Measurements from ENCODE around the gene FAM180B.

The FAM180B gene

GRCh38 chr11:47571895-47572294 is 14.6 kb upstream of the FAM180B start:
- TF ChIP-seq FOXA1 (IDR thresholded peaks at IDR 0.05): no peak
- TF ChIP-seq FOXM1 (IDR thresholded peaks at IDR 0.05; ENCODE audit: borderline replicate concordance): no peak
- no peak for TF ChIP-seq ELF4 (IDR thresholded peaks at IDR 0.05)
- TF ChIP-seq TARDBP (IDR thresholded peaks at IDR 0.05): no peak
- TF ChIP-seq L3MBTL2 (conservative IDR thresholded peaks at IDR 0.05): no peak
- TF ChIP-seq NFRKB (IDR thresholded peaks at IDR 0.05): no peak
- no peak for TF ChIP-seq BHLHE40 (IDR thresholded peaks at IDR 0.05; ENCODE audit: borderline replicate concordance)
- TF ChIP-seq FOXK2 (IDR thresholded peaks at IDR 0.05): no peak
- TF ChIP-seq SP1 (IDR thresholded peaks at IDR 0.05): no peak
- no peak for TF ChIP-seq HDGF (IDR thresholded peaks at IDR 0.05; ENCODE audit: borderline replicate concordance)
- TF ChIP-seq ARNT (IDR thresholded peaks at IDR 0.05): no peak
- no peak for TF ChIP-seq LEF1 (IDR thresholded peaks at IDR 0.05; ENCODE audit: borderline replicate concordance)
- TF ChIP-seq PKNOX1 (IDR thresholded peaks at IDR 0.05): no peak
- TF ChIP-seq SUZ12 (IDR thresholded peaks at IDR 0.05): no peak
- TF ChIP-seq CTBP1 (IDR thresholded peaks at IDR 0.05; ENCODE audit: borderline replicate concordance): no peak
- TF ChIP-seq ZNF384 (IDR thresholded peaks at IDR 0.05): no peak
- ChIA-PET CTCF (no interaction called here), POLR2A (no interaction called here)
- DNase-seq (ENCODE audit: extremely low spot score): no peak

- no peak for DNase-seq (ENCODE audit: extremely low spot score)
- CTCF ChIA-PET: no interaction called here
- POLR2A ChIA-PET: no interaction called here
- TF ChIP-seq ELF4 (IDR thresholded peaks at IDR 0.05): no peak
- TF ChIP-seq CTBP1 (IDR thresholded peaks at IDR 0.05; ENCODE audit: borderline replicate concordance): no peak
- TF ChIP-seq PKNOX1 (IDR thresholded peaks at IDR 0.05): no peak
- no peak for TF ChIP-seq FOXK2 (IDR thresholded peaks at IDR 0.05)
- TF ChIP-seq L3MBTL2 (conservative IDR thresholded peaks at IDR 0.05): no peak
- TF ChIP-seq BHLHE40 (IDR thresholded peaks at IDR 0.05; ENCODE audit: borderline replicate concordance): no peak
Measured at GRCh38 chr11:47572715-47573255, 13.7 kb upstream of the FAM180B start.

- DNase-seq (ENCODE audit: extremely low spot score): no peak
- POLR2A ChIA-PET: interaction anchor here (1.2 kb wide), 1 partner anchor 8 kb away, joined by 8 read pairs; the partner anchor contains the start of gene PTPMT1
- CTCF ChIA-PET: no interaction called here
- no peak for TF ChIP-seq ELF4 (IDR thresholded peaks at IDR 0.05)
- no peak for TF ChIP-seq TARDBP (IDR thresholded peaks at IDR 0.05)
- no peak for TF ChIP-seq ZNF384 (IDR thresholded peaks at IDR 0.05)
- no peak for TF ChIP-seq FOXA1 (IDR thresholded peaks at IDR 0.05)
- TF ChIP-seq L3MBTL2 (conservative IDR thresholded peaks at IDR 0.05): no peak
Measured at GRCh38 chr11:47573321-47573720, 13.2 kb upstream of the FAM180B start.

GRCh38 chr11:47577460-47578041 is 8.9 kb upstream of the FAM180B start:
- ChIA-PET POLR2A (interaction anchor here (1.4 to 3.6 kb wide), 3 partner anchors 12 to 81 kb away, joined by 3 to 20 read pairs (median 3); partner anchors contain the start of gene PTPMT1), CTCF (interaction anchor here (0.6 kb wide), 1 partner anchor 342 kb away, joined by 5 read pairs; no protein-coding TSS in a partner anchor)
- DNase-seq (ENCODE audit: extremely low spot score): no peak
- TF ChIP-seq FOXA1 (IDR thresholded peaks at IDR 0.05): no peak
- no peak for TF ChIP-seq SP1 (IDR thresholded peaks at IDR 0.05)
- TF ChIP-seq HDGF (IDR thresholded peaks at IDR 0.05; ENCODE audit: borderline replicate concordance): no peak
- no peak for TF ChIP-seq FOXK2 (IDR thresholded peaks at IDR 0.05)
- TF ChIP-seq NFRKB (IDR thresholded peaks at IDR 0.05): no peak
- no peak for TF ChIP-seq L3MBTL2 (conservative IDR thresholded peaks at IDR 0.05)
- TF ChIP-seq CTBP1 (IDR thresholded peaks at IDR 0.05; ENCODE audit: borderline replicate concordance): no peak
- TF ChIP-seq FOXM1 (IDR thresholded peaks at IDR 0.05; ENCODE audit: borderline replicate concordance): no peak
- no peak for TF ChIP-seq ARNT (IDR thresholded peaks at IDR 0.05)
- no peak for TF ChIP-seq ELF4 (IDR thresholded peaks at IDR 0.05)
- no peak for TF ChIP-seq PKNOX1 (IDR thresholded peaks at IDR 0.05)
- TF ChIP-seq SUZ12 (IDR thresholded peaks at IDR 0.05): no peak
- no peak for TF ChIP-seq TARDBP (IDR thresholded peaks at IDR 0.05)
- no peak for TF ChIP-seq BHLHE40 (IDR thresholded peaks at IDR 0.05; ENCODE audit: borderline replicate concordance)
- TF ChIP-seq LEF1 (IDR thresholded peaks at IDR 0.05; ENCODE audit: borderline replicate concordance): no peak
- TF ChIP-seq ZNF384 (IDR thresholded peaks at IDR 0.05): no peak

GRCh38 chr11:47578524-47579494 is 7.7 kb upstream of the FAM180B start, which contains the start of the genes KBTBD4 and NDUFS3:
TSS of gene KBTBD4 (minus strand) at chr11:47578970. CDS start at chr11:47578951, 19 bp downstream.
TSS of gene NDUFS3 (plus strand) at chr11:47579074. CDS start at chr11:47579092, 18 bp downstream.
- POLR2A ChIA-PET: interaction anchor here (1.2 to 3.6 kb wide), 4 partner anchors 10 to 82 kb away, joined by 3 to 20 read pairs (median 4); partner anchors contain the start of gene PTPMT1
- peak; percentile 71 for TF ChIP-seq ARNT (IDR thresholded peaks at IDR 0.05)
- TF ChIP-seq PKNOX1 (IDR thresholded peaks at IDR 0.05): peak; percentile 94
- no peak for TF ChIP-seq HDGF (IDR thresholded peaks at IDR 0.05; ENCODE audit: borderline replicate concordance)
- peak; percentile 32; the same call in 1 of the 2 replicates for TF ChIP-seq TARDBP (IDR thresholded peaks at IDR 0.05)
- TF ChIP-seq L3MBTL2 (conservative IDR thresholded peaks at IDR 0.05): peak; percentile 48; the same call in 1 of the 2 replicates
- TF ChIP-seq SUZ12 (IDR thresholded peaks at IDR 0.05): no peak
- peak; percentile 84 for TF ChIP-seq LEF1 (IDR thresholded peaks at IDR 0.05; ENCODE audit: borderline replicate concordance)
- no peak for TF ChIP-seq FOXA1 (IDR thresholded peaks at IDR 0.05)
- TF ChIP-seq ZNF384 (IDR thresholded peaks at IDR 0.05): no peak
- TF ChIP-seq BHLHE40 (IDR thresholded peaks at IDR 0.05; ENCODE audit: borderline replicate concordance): no peak
- TF ChIP-seq FOXK2 (IDR thresholded peaks at IDR 0.05): no peak
- TF ChIP-seq FOXM1 (IDR thresholded peaks at IDR 0.05; ENCODE audit: borderline replicate concordance): no peak
- TF ChIP-seq CTBP1 (IDR thresholded peaks at IDR 0.05; ENCODE audit: borderline replicate concordance): peak; percentile 99
- peak; percentile 99 for TF ChIP-seq NFRKB (IDR thresholded peaks at IDR 0.05)
- TF ChIP-seq SP1 (IDR thresholded peaks at IDR 0.05): no peak
- peak; percentile 90 for TF ChIP-seq ELF4 (IDR thresholded peaks at IDR 0.05)
- peak; percentile 87 for DNase-seq (ENCODE audit: extremely low spot score)
- CTCF ChIA-PET: no interaction called here

All from HEK293T (cell line).